Right lobe of liver (tissue), 6 donors: ENCODE measurements around the gene MFN2. TPM values are rescaled to one million over a fixed set of nuclear protein-coding genes. Genes with fewer than 3 reads are reported as not detected.

Experiments used
- ATAC-seq, 4 donors: fragments of 200-7000 bp; cut with Tn5 transposase; one replicate each; pipeline ENCODE4 v1.9.1; 2020; ENCODE audit warnings: mild to moderate bottlenecking in 4 of 4, moderate library complexity in 4 of 4
- DNase-seq, 3 donors: peaks; one replicate each; pipeline ENCODE4 v3.0.0-alpha.2; 2020
- H3K27ac ChIP-seq, 3 donors: fragments of 200-600 bp; one replicate each; pipeline ENCODE4 v1.8.0; 2022
- H3K27me3 ChIP-seq, 2 donors: fragments of 200-600 bp; one replicate each; pipeline ENCODE4 v1.8.0; 2022
- H3K36me3 ChIP-seq, 4 donors: fragments of 200-600 bp; sonication (generic) in 1 of 4; one replicate each; pipeline versions ENCODE4 v1.5.1 to v1.8.0; 2017 to 2022; ENCODE audit warnings: control low read depth in 1 of 4
- H3K4me1 ChIP-seq, 4 donors: fragments of 200-600 bp; sonication (generic) in 1 of 4; one replicate each; pipeline versions ENCODE4 v1.5.1 to v1.8.0; 2017 to 2022; ENCODE audit warnings: control low read depth in 1 of 4
- H3K4me3 ChIP-seq, 3 donors: fragments of 200-600 bp; one replicate each; pipeline ENCODE4 v1.8.0; 2022
- H3K9me3 ChIP-seq, 4 donors: fragments of 200-600 bp; sonication (generic) in 1 of 4; one replicate each; pipeline versions ENCODE4 v1.5.1 to v1.8.0; 2017 to 2022; ENCODE audit warnings: control low read depth in 1 of 4
- POLR2A ChIP-seq: fragments of 450-650 bp; IDR thresholded peaks from one replicate; pipeline ENCODE4 v1.6.1; 2017; ENCODE audit warnings: antibody characterized with exemption, mild to moderate bottlenecking
- WGBS: methylation state at CpG from one replicate; pipeline ENCODE4 v1.1.6; 2018; ENCODE audit warnings: low coverage, low lambda C conversion rate; ENCODE audit not compliant: insufficient coverage; ENCODE audit errors: missing lambda C conversion rate; 5-methylcytosine and 5-hydroxymethylcytosine counted together
- intact Hi-C, 2 donors: fragments of 100-400 bp; cut with DNase I; formaldehyde crosslinking; loops; one replicate each; pipeline versions ENCODE4 v1.11.2 to v1.14.1; 2022
- total RNA-seq, 6 experiments: library from RNA; depleted of rRNA in 2 of 6; stranded (reverse); fragments of >200 nt in 2 of 6; fragmentation: NEBNext Ultra II Directional in 3 of 6; extraction: Animal tissue kit (Norgen Biotek cat#: 25700) in 3 of 6; gene quantifications; one replicate each; pipeline versions ENCODE4 v1.1.0 to v1.2.4, GENCODE V29; 2016 to 2023
- TF ChIP-seq, protein P1 (sequence below), 4 donors: fragments of 200-600 bp in 3 of 4; fragments of 450-650 bp in 1 of 4; IDR thresholded peaks; one replicate each; pipeline versions ENCODE4 v1.5.1 to v1.8.0; 2016 to 2022; ENCODE audit warnings: antibody characterized with exemption in 4 of 4, mild to moderate bottlenecking in 2 of 4
- donor health status: DM: no; HTN: yes; CAD: no.
- donor health status: DM: no; HTN: no; CAD: no.
- donor health status: DM: no; HTN: no; CAD: no.
- donor health status: DM: no; HTN: yes; CAD: no.
- donor health status: DM: no; HTN: yes; CAD: no.

Gene MFN2
- total RNA-seq, 6 experiments from 2014 or later: 46.2 to 64.0 (median 61.7) TPM

DNA sequence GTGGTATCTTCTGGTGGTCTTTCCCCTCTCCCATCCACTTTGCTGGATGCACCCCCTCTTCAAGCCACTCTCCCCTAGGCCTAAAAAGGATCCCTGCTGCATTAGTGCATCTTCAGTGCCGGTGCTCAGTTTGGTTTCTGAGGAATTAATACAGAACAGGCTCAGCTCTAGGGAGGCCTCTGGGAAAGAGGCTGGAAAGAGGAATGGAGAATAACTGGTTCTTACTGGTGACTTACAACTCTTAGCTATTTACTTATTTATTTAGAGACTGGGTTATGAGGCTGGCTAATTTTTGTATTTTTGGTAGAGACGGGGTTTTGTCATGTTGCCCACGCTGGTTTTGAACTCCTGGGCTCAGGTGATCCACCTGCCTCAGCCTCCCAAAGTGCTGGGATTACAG lies 19.0 kb downstream of the MFN2 start:
- DNase-seq (no peak), ATAC-seq (no peak)
- no peak for TF ChIP-seq POLR2A
- TF ChIP-seq, protein P1, sequence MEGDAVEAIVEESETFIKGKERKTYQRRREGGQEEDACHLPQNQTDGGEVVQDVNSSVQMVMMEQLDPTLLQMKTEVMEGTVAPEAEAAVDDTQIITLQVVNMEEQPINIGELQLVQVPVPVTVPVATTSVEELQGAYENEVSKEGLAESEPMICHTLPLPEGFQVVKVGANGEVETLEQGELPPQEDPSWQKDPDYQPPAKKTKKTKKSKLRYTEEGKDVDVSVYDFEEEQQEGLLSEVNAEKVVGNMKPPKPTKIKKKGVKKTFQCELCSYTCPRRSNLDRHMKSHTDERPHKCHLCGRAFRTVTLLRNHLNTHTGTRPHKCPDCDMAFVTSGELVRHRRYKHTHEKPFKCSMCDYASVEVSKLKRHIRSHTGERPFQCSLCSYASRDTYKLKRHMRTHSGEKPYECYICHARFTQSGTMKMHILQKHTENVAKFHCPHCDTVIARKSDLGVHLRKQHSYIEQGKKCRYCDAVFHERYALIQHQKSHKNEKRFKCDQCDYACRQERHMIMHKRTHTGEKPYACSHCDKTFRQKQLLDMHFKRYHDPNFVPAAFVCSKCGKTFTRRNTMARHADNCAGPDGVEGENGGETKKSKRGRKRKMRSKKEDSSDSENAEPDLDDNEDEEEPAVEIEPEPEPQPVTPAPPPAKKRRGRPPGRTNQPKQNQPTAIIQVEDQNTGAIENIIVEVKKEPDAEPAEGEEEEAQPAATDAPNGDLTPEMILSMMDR (IDR thresholded peaks at IDR 0.05): no peak
- Histone ChIP-seq H3K36me3 (peaks cover 11 to 96% (median 43%) of the 10 kb centered on the region in 4 donors), H3K4me3 (no peak overlapping the region), H3K9me3 (no peaks in the 10 kb centered on the region), H3K27ac (no peak overlapping the region), H3K27me3 (no peaks in the 10 kb centered on the region), H3K4me1 (peaks cover 0 to 14% (median 0%) of the 10 kb centered on the region in 4 donors)
- intact Hi-C loops: no loop called here
- WGBS: 92% methylated on average over 3 of the region's 3 CpGs

DNA sequence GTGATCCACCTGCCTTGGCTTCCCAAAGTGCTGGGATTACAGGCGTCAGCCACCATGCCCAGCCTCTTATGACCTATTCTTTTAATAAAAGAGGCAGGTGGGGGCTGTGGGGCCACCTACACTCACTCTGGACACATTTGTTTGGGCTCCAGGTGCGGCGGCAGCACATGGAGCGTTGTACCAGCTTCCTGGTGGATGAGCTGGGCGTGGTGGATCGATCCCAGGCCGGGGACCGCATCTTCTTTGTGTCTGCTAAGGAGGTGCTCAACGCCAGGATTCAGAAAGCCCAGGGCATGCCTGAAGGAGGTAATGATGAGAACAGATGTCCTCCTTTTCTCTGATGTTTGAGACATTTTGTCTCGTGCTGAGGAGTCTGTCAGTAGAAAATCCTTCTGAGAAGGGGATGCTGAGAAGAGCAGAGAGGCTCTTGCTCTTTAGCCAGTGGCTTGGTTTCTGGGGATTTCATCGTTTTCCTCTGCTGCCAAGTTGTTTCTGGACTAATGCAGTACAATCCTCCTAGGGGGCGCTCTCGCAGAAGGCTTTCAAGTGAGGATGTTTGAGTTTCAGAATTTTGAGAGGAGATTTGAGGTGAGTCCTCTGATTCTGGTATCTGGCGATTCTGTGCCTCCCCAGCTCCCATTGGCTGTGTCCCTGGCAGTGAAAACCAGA lies 21.1 kb downstream of the MFN2 start:
- no peak for ATAC-seq

DNA sequence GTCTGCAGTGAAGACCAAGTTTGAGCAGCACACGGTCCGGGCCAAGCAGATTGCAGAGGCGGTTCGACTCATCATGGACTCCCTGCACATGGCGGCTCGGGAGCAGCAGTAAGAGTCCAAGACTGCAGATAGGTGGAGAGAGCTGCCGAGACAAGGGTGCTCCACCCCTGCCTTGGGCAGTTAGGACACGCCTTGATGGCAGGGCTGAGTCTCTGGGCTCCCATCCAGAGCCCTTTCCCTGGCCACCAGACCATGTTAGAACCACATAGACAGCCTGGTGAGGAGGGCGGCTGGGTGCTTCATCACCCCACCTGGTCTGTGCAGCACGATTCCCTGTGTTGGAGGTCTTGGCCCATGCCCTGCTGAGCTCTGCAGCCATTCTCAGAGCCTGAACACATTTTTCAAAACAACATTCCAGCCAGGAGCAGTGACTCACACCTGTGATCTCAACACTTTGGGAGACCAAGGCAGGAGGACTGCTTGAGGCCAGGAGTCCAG lies 21.8 kb downstream of the MFN2 start:
- Histone ChIP-seq H3K4me1 (no peaks in the 10 kb centered on the region), H3K9me3 (no peaks in the 10 kb centered on the region), H3K27ac (no peak overlapping the region), H3K4me3 (no peak overlapping the region), H3K36me3 (peaks cover 12 to 98% (median 53%) of the 10 kb centered on the region in 4 donors), H3K27me3 (no peaks in the 10 kb centered on the region)
- WGBS: 68% methylated on average over 4 of the region's 10 CpGs
- TF ChIP-seq, protein P1 (IDR thresholded peaks at IDR 0.05): no peak
- TF ChIP-seq POLR2A: no peak
- ATAC-seq (peak; percentile 16 to 29 (median 18)), DNase-seq (no peak)
- intact Hi-C loops: no loop called here

More for the DNA sequence above, 21.1 kb downstream of the MFN2 start:
- intact Hi-C loops: no loop called here
- H3K4me3 ChIP-seq: no peak overlapping the region
- DNase-seq: no peak
- H3K9me3 ChIP-seq: no peaks in the 10 kb centered on the region
- H3K27ac ChIP-seq: no peak overlapping the region
- WGBS: 88% methylated on average over 13 of the region's 14 CpGs
- no peaks in the 10 kb centered on the region for H3K27me3 ChIP-seq
- no peaks in the 10 kb centered on the region for H3K4me1 ChIP-seq
- TF ChIP-seq, protein P1 (IDR thresholded peaks at IDR 0.05): peak; percentile 16 to 41 (median 36)
- no peak for TF ChIP-seq POLR2A
- peaks cover 14 to 97% (median 50%) of the 10 kb centered on the region in 4 donors for H3K36me3 ChIP-seq

- Histone ChIP-seq H3K27me3 (no peaks in the 10 kb centered on the region), H3K9me3 (no peaks in the 10 kb centered on the region), H3K4me3 (no peak overlapping the region), H3K36me3 (peaks cover 11 to 87% (median 49%) of the 10 kb centered on the region in 4 donors), H3K27ac (no peak overlapping the region), H3K4me1 (no peaks in the 10 kb centered on the region)
- no peak for DNase-seq
- WGBS: 91% methylated on average over 12 of the region's 12 CpGs
- intact Hi-C loops: no loop called here
- ATAC-seq: no peak
- TF ChIP-seq POLR2A: no peak
- TF ChIP-seq, protein P1 (IDR thresholded peaks at IDR 0.05): no peak
Measured at GRCh38 chr1:12003762-12004161, 23.5 kb downstream of the MFN2 start.
